HepG2 (cell line): ENCODE measurements around the gene FBXO2. TPM values are rescaled to one million over a fixed set of nuclear protein-coding genes. Genes with fewer than 3 reads are reported as not detected.
A peak's percentile ranks its signal among the peaks of the same experiment; 100 is the strongest.

Experiments
- BHLHE40 ChIP-seq: IDR thresholded peaks from 2 replicates; pipeline ENCODE4 v1.6.1; 2011; ENCODE audit warnings: low read length, improper control_type of control experiment
- FLYWCH1 ChIP-seq: sonication (generic); formaldehyde crosslinking; IDR thresholded peaks from 2 replicates; pipeline ENCODE4 v1.8.1; 2023; ENCODE audit warnings: mild to moderate bottlenecking, missing genetic modification reagents
- GABPA ChIP-seq, 2 experiments: IDR thresholded peaks; 2 replicates each; pipeline ENCODE4 v1.6.1; 2011 to 2016; ENCODE audit warnings: low read depth in 2 of 2, low read length in 1 of 2, missing biosample characterization in 1 of 2, missing genetic modification characterization in 1 of 2
- GABPB1 ChIP-seq: IDR thresholded peaks from 2 replicates; pipeline ENCODE4 v1.6.1; 2016; ENCODE audit warnings: mild to moderate bottlenecking, missing genetic modification reagents, moderate library complexity, missing compliant biosample characterization
- IKZF1 ChIP-seq: fragments of 450-650 bp; IDR thresholded peaks from 2 replicates; pipeline ENCODE4 v1.7.1; 2016
- IRF2 ChIP-seq: IDR thresholded peaks from 2 replicates; pipeline ENCODE4 v1.6.1; 2018; ENCODE audit warnings: missing genetic modification reagents, missing compliant biosample characterization
- KDM5A ChIP-seq: fragments of 200-600 bp; sonication (generic); IDR thresholded peaks from 2 replicates; pipeline ENCODE4 v1.7.0; 2018; ENCODE audit warnings: antibody characterized with exemption, mild to moderate bottlenecking, low read length, borderline replicate concordance
- MIXL1 ChIP-seq: IDR thresholded peaks from 2 replicates; pipeline ENCODE4 v1.6.1; 2016
- REPIN1 ChIP-seq: sonication (generic); formaldehyde crosslinking; IDR thresholded peaks from 2 replicates; pipeline ENCODE4 v1.8.0; 2022; ENCODE audit warnings: missing genetic modification reagents, low read depth, mild to moderate bottlenecking, borderline replicate concordance
- SALL1 ChIP-seq: sonication (generic); formaldehyde crosslinking; IDR thresholded peaks from 2 replicates; pipeline ENCODE4 v1.8.0; 2022; ENCODE audit warnings: mild to moderate bottlenecking, missing genetic modification reagents
- SMARCC2 ChIP-seq: fragments of 450-650 bp; IDR thresholded peaks from 2 replicates; pipeline ENCODE4 v1.6.1; 2017; ENCODE audit warnings: antibody characterized with exemption, mild to moderate bottlenecking
- TEAD2 ChIP-seq: sonication (generic); formaldehyde crosslinking; IDR thresholded peaks from 2 replicates; pipeline ENCODE4 v1.9.0; 2021; ENCODE audit warnings: missing genetic modification reagents
- TOPORS ChIP-seq: sonication (generic); formaldehyde crosslinking; IDR thresholded peaks from 2 replicates; pipeline ENCODE4 v1.8.0; 2023; ENCODE audit warnings: mild to moderate bottlenecking, missing genetic modification reagents
- ZC3H13 ChIP-seq: sonication (generic); formaldehyde crosslinking; IDR thresholded peaks from 2 replicates; pipeline ENCODE4 v1.8.1; 2023; ENCODE audit warnings: mild to moderate bottlenecking, missing genetic modification reagents, moderate library complexity
- ZFP36L2 ChIP-seq: sonication (generic); formaldehyde crosslinking; IDR thresholded peaks from 2 replicates; pipeline ENCODE4 v1.4.0; 2020; ENCODE audit warnings: missing genetic modification reagents
- ZMAT3 ChIP-seq: sonication (generic); formaldehyde crosslinking; conservative IDR thresholded peaks from 2 replicates; pipeline ENCODE4 v1.7.0; 2021; ENCODE audit warnings: missing genetic modification reagents
- ZNF292 ChIP-seq: sonication (generic); formaldehyde crosslinking; IDR thresholded peaks from 2 replicates; pipeline ENCODE4 v1.8.1; 2022; ENCODE audit warnings: mild to moderate bottlenecking, low read depth, missing genetic modification reagents, borderline replicate concordance
- ZNF30 ChIP-seq: sonication (generic); formaldehyde crosslinking; IDR thresholded peaks from 2 replicates; pipeline ENCODE4 v1.5.0; 2020; ENCODE audit warnings: mild to moderate bottlenecking, missing genetic modification reagents
- ZNF326 ChIP-seq: sonication (generic); formaldehyde crosslinking; IDR thresholded peaks from 2 replicates; pipeline ENCODE4 v1.4.0; 2020; ENCODE audit warnings: missing genetic modification reagents, borderline replicate concordance
- ZNF563 ChIP-seq: sonication (generic); formaldehyde crosslinking; IDR thresholded peaks from 2 replicates; pipeline ENCODE4 v1.8.0; 2022; ENCODE audit warnings: mild to moderate bottlenecking, moderate library complexity, missing genetic modification reagents
- ZNF605 ChIP-seq: sonication (generic); formaldehyde crosslinking; IDR thresholded peaks from 2 replicates; pipeline ENCODE4 v1.8.0; 2022; ENCODE audit warnings: mild to moderate bottlenecking, missing genetic modification reagents
- ZUFSP ChIP-seq: sonication (generic); formaldehyde crosslinking; IDR thresholded peaks from 2 replicates; pipeline ENCODE4 v1.9.0; 2021; ENCODE audit warnings: missing genetic modification reagents, mild to moderate bottlenecking, borderline replicate concordance
- polyA plus RNA-seq, 8 experiments: library from polyadenylated mRNA; depleted of rRNA in 3 of 8; stranded (reverse) in 7 of 8; unstranded in 1 of 8; fragments of >200 nt; fragmentation: Illumina TruSeq in 4 of 8; extraction: Trizol in 4 of 8; gene quantifications; 2 replicates each; pipeline versions ENCODE4 v1.2.1 to v1.2.3, GENCODE V29; 2011 to 2016; ENCODE audit warnings: low read depth in 4 of 8, missing spikeins in 1 of 8, mixed read lengths in 1 of 8; ENCODE audit not compliant: insufficient read depth in 1 of 8
- total RNA-seq, 5 experiments: library from RNA; depleted of rRNA; stranded (reverse); fragments of >200 nt; fragmentation: Illumina TruSeq; extraction: Trizol; gene quantifications; 2 replicates each; pipeline ENCODE4 v1.2.3, GENCODE V29; 2016; ENCODE audit warnings: low read depth in 1 of 5
- TF ChIP-seq, protein P1 (sequence below): IDR thresholded peaks from 2 replicates; pipeline ENCODE4 v1.6.1; 2016; ENCODE audit warnings: low read depth, borderline replicate concordance
- TF ChIP-seq, protein P2 (sequence below): IDR thresholded peaks from 2 replicates; pipeline ENCODE4 v1.6.1; 2016; ENCODE audit warnings: low read depth

Gene FBXO2
- total and polyA plus RNA-seq, 2 of the 13 experiments (the other 11 are each of a cell fraction or from before 2014, with no cell fraction given), result 79.3 to 112 TPM

- TF ChIP-seq KDM5A, result no peak
- TF ChIP-seq ZNF292 (CRISPR knock-in tag), result no peak
- TF ChIP-seq ZUFSP (CRISPR knock-in tag), result no peak
- no peak for TF ChIP-seq IKZF1
- TF ChIP-seq MIXL1 (CRISPR knock-in tag), result no peak
- TF ChIP-seq, protein P1, sequence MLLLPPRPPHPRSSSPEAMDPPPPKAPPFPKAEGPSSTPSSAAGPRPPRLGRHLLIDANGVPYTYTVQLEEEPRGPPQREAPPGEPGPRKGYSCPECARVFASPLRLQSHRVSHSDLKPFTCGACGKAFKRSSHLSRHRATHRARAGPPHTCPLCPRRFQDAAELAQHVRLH (CRISPR knock-in tag), result peak; percentile 36; the same call in 1 of the 2 replicates
- peak; percentile 75 for TF ChIP-seq SALL1
- no peak for TF ChIP-seq ZFP36L2 (CRISPR knock-in tag)
- TF ChIP-seq ZNF563 (CRISPR knock-in tag), result 0 out of 2 replicates have a peak, but pooled peaks have one; percentile 90
- no peak for TF ChIP-seq BHLHE40
- TF ChIP-seq IRF2 (CRISPR knock-in tag), result peak; percentile 21; the same call in 1 of the 2 replicates
- TF ChIP-seq GABPA (IDR thresholded peaks at IDR 0.05; ENCODE audit: low read depth, low read length), result no peak
- TF ChIP-seq GABPA (CRISPR knock-in tag; IDR thresholded peaks at IDR 0.05; ENCODE audit: low read depth), result no peak
- TF ChIP-seq TOPORS, result no peak
- peak; percentile 60; the same call in 1 of the 2 replicates for TF ChIP-seq ZMAT3 (CRISPR knock-in tag)
- TF ChIP-seq REPIN1 (CRISPR knock-in tag), result peak; percentile 78; the same call in 1 of the 2 replicates
- no peak for TF ChIP-seq ZNF30 (CRISPR knock-in tag)
- TF ChIP-seq GABPB1, result peak; percentile 76
- TF ChIP-seq, protein P2, sequence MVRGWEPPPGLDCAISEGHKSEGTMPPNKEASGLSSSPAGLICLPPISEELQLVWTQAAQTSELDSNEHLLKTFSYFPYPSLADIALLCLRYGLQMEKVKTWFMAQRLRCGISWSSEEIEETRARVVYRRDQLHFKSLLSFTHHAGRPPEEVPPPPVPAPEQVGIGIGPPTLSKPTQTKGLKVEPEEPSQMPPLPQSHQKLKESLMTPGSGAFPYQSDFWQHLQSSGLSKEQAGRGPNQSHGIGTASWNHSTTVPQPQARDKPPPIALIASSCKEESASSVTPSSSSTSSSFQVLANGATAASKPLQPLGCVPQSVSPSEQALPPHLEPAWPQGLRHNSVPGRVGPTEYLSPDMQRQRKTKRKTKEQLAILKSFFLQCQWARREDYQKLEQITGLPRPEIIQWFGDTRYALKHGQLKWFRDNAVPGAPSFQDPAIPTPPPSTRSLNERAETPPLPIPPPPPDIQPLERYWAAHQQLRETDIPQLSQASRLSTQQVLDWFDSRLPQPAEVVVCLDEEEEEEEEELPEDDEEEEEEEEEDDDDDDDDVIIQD, result no peak
- TF ChIP-seq FLYWCH1, result no peak
- no peak for TF ChIP-seq ZNF605
- no peak for TF ChIP-seq ZNF326 (CRISPR knock-in tag)
- TF ChIP-seq ZC3H13, result 0 out of 2 replicates have a peak, but pooled peaks have one; percentile 62
- TF ChIP-seq TEAD2 (CRISPR knock-in tag), result no peak
- TF ChIP-seq SMARCC2, result no peak
Measured at GRCh38 chr1:11681071-11681771, 27.0 kb upstream of the FBXO2 start, which contains the start of gene MAD2L2 (continued).
